Peyer's patch (tissue), 4 donors: ENCODE measurements around the gene NRAS. TPM values are rescaled to one million over a fixed set of nuclear protein-coding genes. Genes with fewer than 3 reads are reported as not detected.

Experiments used
- DNase-seq, 3 donors: peaks; one replicate each; pipeline ENCODE4 v3.0.0-alpha.2; 2017 to 2019
- H3K27ac ChIP-seq, 4 donors: fragments of 200-600 bp; sonication (generic); one replicate each; pipeline ENCODE4 v1.5.1; 2016 to 2019
- H3K27me3 ChIP-seq, 2 donors: fragments of 200-600 bp; sonication (generic); one replicate each; pipeline ENCODE4 v1.5.1; 2019
- H3K36me3 ChIP-seq, 3 donors: fragments of 200-600 bp; sonication (generic); one replicate each; pipeline ENCODE4 v1.5.1; 2016 to 2019
- H3K4me1 ChIP-seq, 4 donors: fragments of 200-600 bp; sonication (generic); one replicate each; pipeline ENCODE4 v1.5.1; 2016 to 2019
- H3K4me3 ChIP-seq, 4 donors: fragments of 200-600 bp; sonication (generic); 1 replicate in 3 of 4; 2 replicates in 1 of 4; pipeline ENCODE4 v1.5.1; 2016 to 2019; ENCODE audit warnings: mild to moderate bottlenecking in 1 of 4
- H3K9me3 ChIP-seq, 4 donors: fragments of 200-600 bp; sonication (generic); one replicate each; pipeline ENCODE4 v1.5.1; 2016 to 2019; ENCODE audit warnings: mild to moderate bottlenecking in 1 of 4
- CTCF ChIP-seq, 6 experiments: fragments of 450-650 bp in 4 of 6; fragments of 200-600 bp in 2 of 6; sonication (generic) in 1 of 6; IDR thresholded peaks; one replicate each; pipeline ENCODE4 v1.5.1; 2017 to 2019; ENCODE audit warnings: antibody characterized with exemption in 6 of 6, mild to moderate bottlenecking in 3 of 6, moderate library complexity in 1 of 6
- POLR2A ChIP-seq, 2 donors: fragments of 450-650 bp; IDR thresholded peaks; one replicate each; pipeline ENCODE4 v1.5.1; 2017; ENCODE audit warnings: antibody characterized with exemption in 2 of 2, mild to moderate bottlenecking in 2 of 2, moderate library complexity in 2 of 2
- small RNA-seq, 2 donors: library from RNA; depleted of rRNA; stranded (forward); fragments of <200 nt; gene quantifications; one replicate each; pipeline ENCODE3, GENCODE V24; 2016
- total RNA-seq, 4 donors: library from RNA; depleted of rRNA; stranded (reverse); fragments of >200 nt; gene quantifications; one replicate each; pipeline ENCODE4 v1.1.0, GENCODE V29; 2016

The NRAS gene
- total RNA-seq, 4 donors from 2014 or later = 26.4 to 44.0 (median 29.7) TPM

GRCh38 chr1:114668784-114669561 lies 47.6 kb downstream of the NRAS start:
- Histone ChIP-seq H3K27ac (peak overlapping the region in 2 of 4 donors; percentile 64 to 70), H3K27me3 (no peaks in the 10 kb centered on the region), H3K4me1 (peaks cover 0 to 7% (median 0%) of the 10 kb centered on the region in 4 donors), H3K9me3 (no peaks in the 10 kb centered on the region), H3K4me3 (peak overlapping the region; percentile 54 to 73 (median 67)), H3K36me3 (no peaks in the 10 kb centered on the region)
- no peak for DNase-seq
- TF ChIP-seq CTCF (IDR thresholded peaks at IDR 0.05) = no peak
- no peak for TF ChIP-seq POLR2A (IDR thresholded peaks at IDR 0.05)

GRCh38 chr1:114668373-114668772 lies 48.2 kb downstream of the NRAS start:
- no peak for DNase-seq
- Histone ChIP-seq H3K36me3 (no peaks in the 10 kb centered on the region), H3K9me3 (no peaks in the 10 kb centered on the region), H3K27ac (no peak overlapping the region), H3K4me1 (peaks cover 0 to 7% (median 0%) of the 10 kb centered on the region in 4 donors), H3K4me3 (no peak overlapping the region), H3K27me3 (no peaks in the 10 kb centered on the region)
- no peak for TF ChIP-seq POLR2A (IDR thresholded peaks at IDR 0.05)
- TF ChIP-seq CTCF (IDR thresholded peaks at IDR 0.05) = no peak

GRCh38 chr1:114666954-114667353 lies 49.6 kb downstream of the NRAS start:
- H3K9me3 ChIP-seq = no peaks in the 10 kb centered on the region
- no peaks in the 10 kb centered on the region for H3K27me3 ChIP-seq
- no peak overlapping the region for H3K27ac ChIP-seq
- peaks cover 0 to 7% (median 0%) of the 10 kb centered on the region in 4 donors for H3K4me1 ChIP-seq
- DNase-seq = no peak
- H3K36me3 ChIP-seq = no peaks in the 10 kb centered on the region
- H3K4me3 ChIP-seq = no peak overlapping the region
- TF ChIP-seq CTCF (IDR thresholded peaks at IDR 0.05) (no peak), POLR2A (IDR thresholded peaks at IDR 0.05) (no peak)

GRCh38 chr1:114660238-114660637 lies 56.3 kb downstream of the NRAS start:
- Histone ChIP-seq H3K9me3 (no peaks in the 10 kb centered on the region), H3K4me3 (no peak overlapping the region), H3K4me1 (no peaks in the 10 kb centered on the region), H3K36me3 (no peaks in the 10 kb centered on the region), H3K27ac (no peak overlapping the region), H3K27me3 (no peaks in the 10 kb centered on the region)
- no peak for DNase-seq
- TF ChIP-seq POLR2A (IDR thresholded peaks at IDR 0.05) = no peak
- no peak for TF ChIP-seq CTCF (IDR thresholded peaks at IDR 0.05)

Small RNA genes within 50 kb of the gene (small RNA-seq; reads per million reads assigned to genes)
- gene RN7SL432P = 0 reads per million in 2 donors
- 0 to 0.29 reads per million in 2 donors for gene RNY1P13

Other genes with a start within 250 kb of the NRAS start
- gene TRIM33, start 205.6 kb downstream of the NRAS start, total RNA-seq = 10 to 100 TPM; 41.5 to 98.2 (median 52.0) TPM
- 10 to 100 TPM; 12.9 to 44.6 (median 18.5) TPM for gene BCAS2, start 135.2 kb downstream of the NRAS start, total RNA-seq
- gene DENND2C, start 46.7 kb downstream of the NRAS start, total RNA-seq = 10 to 100 TPM in 1 of 4 donors, 1 to 10 TPM in 1, under 1 TPM in 2; 0.35 to 17.3 (median 0.82) TPM
- 1 to 10 TPM in 3 of 4 donors, not detected in 1; 1.2 to 4.4 (median 2.5) TPM for gene AMPD1, start 21.2 kb downstream of the NRAS start, total RNA-seq
- 100 to 1,000 TPM; 292 to 374 (median 333) TPM for gene CSDE1, start 41.2 kb upstream of the NRAS start, total RNA-seq
- gene SIKE1, start 63.9 kb upstream of the NRAS start, total RNA-seq = 10 to 100 TPM; 23.1 to 29.2 (median 25.9) TPM
- not detected for gene SYCP1, start 138.1 kb upstream of the NRAS start, total RNA-seq